GDM1 (cell line): ENCODE results near the gene IBA57.
"Not testable (repeated sequence)": the region's sequence is repeated elsewhere in the genome, so short reads cannot be mapped to it uniquely, and the experiment has no call there.

Experiments
- DNase-seq: peaks from one replicate; lab custom pipeline; 2025; lab: John Stamatoyannopoulos, UW

IBA57 gene

GRCh38 chr1:228212966-228213844 lies 47.6 kb downstream of the IBA57 start:
- peak; percentile 68 for DNase-seq

- DNase-seq: no peak
These were observed 48.6 kb downstream of the IBA57 start for GRCh38 chr1:228213917-228214808.

- DNase-seq: no peak
These were observed 49.5 kb downstream of the IBA57 start for GRCh38 chr1:228214921-228215662.

GRCh38 chr1:228215663-228216116 lies 50.1 kb downstream of the IBA57 start:
- DNase-seq: no peak

DNA sequence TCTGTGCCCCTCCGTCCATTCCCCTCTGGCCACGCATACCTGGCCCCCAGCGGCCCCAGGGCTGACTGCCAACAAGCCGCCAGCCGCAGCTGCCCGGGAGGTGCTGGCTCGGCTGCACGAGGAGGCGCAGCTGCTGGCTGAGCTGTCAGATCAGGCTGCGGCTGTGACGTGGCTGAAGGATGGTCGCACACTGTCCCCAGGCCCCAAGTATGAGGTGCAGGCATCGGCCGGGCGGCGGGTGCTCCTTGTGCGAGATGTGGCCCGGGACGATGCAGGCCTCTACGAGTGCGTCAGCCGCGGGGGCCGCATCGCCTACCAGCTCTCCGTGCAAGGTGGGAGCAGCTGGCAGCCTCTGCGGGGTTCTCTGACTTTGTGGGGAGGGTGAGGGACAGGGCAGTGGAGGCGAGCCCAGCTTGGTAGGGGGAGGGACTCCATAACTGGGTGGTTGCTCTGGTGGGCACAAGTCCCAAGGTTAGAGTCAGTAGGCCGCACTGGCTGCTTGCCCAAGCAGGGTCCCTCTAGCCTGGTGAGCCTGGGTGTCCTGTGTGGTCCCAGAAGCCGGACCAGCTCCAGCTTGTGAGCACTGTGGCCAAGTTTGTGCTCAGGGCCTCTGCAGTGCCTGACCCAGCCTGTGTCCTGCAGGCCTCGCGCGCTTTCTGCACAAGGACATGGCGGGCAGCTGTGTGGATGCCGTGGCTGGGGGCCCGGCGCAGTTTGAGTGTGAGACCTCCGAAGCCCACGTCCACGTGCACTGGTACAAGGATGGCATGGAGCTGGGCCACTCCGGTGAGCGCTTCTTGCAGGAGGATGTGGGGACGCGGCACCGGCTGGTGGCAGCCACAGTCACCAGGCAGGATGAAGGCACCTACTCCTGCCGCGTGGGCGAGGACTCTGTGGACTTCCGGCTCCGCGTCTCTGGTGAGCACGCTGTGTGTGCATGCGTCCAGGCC lies 51.0 kb downstream of the IBA57 start:
- DNase-seq: no peak

- no peak for DNase-seq
These were observed 52.1 kb downstream of the IBA57 start for GRCh38 chr1:228217551-228218344.

GRCh38 chr1:228218513-228219244 lies 53.1 kb downstream of the IBA57 start:
- no peak for DNase-seq

DNA sequence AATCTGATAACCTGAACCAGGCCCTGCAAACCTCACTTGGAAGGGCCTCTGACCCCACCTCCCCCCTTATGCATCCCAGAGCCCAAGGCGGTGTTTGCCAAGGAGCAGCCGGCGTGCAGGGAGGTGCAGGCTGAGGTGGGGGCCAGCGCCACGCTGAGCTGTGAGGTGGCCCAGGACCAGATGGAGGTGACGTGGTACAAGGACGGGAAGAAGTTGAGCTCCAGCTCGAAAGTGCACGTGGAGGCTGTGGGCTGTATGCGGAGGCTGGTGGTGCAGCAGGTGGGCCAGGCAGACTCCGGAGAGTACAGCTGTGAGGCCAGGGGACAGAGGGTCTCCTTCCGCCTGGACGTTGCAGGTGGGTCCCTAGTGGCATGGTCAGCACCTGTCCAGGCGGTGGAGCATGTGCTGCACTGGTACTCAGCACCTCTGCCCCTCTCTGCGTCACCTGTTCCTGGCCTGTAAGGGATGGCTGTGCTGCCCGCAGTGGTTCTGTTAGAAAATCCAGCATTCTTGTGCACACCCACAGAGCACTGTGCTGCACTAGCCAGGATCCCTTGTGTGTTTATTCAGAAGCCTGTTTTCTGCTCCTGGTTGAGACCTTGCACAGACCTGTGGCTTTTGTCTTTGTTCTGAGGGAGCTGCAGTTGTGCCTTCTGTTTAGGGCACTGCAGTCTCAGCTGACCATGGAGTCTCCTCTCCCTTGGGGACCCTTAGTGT lies 53.8 kb downstream of the IBA57 start:
- no peak for DNase-seq

GRCh38 chr1:228219962-228220780 lies 54.6 kb downstream of the IBA57 start:
- DNase-seq: no peak

DNA sequence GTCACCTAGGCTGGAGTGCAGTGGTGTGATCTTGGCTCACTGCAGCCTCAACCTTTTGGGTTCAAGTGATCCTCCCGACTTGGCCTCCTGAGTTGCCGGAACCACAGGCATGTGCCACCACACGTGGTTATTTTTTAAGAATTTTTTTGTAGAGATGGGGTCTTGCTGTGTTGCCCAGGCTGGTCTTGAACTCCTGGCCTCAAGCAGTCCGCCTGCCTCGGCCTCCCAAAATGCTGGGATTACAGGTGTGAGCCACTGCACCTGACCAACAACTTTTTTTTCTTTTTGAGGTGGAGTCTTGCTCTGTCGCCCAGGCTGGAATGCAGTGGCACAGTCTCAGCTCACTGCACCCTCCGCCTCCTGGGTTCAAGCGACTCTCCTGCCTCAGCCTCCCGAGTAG lies 55.5 kb downstream of the IBA57 start:
- not testable (repeated sequence) for DNase-seq

GRCh38 chr1:228222548-228222947 lies 56.9 kb downstream of the IBA57 start:
- DNase-seq: no peak

- no peak for DNase-seq
These were observed 58.9 kb downstream of the IBA57 start for GRCh38 chr1:228224198-228225164.

- no peak for DNase-seq
These were observed 59.6 kb downstream of the IBA57 start for GRCh38 chr1:228225165-228225710.

DNA sequence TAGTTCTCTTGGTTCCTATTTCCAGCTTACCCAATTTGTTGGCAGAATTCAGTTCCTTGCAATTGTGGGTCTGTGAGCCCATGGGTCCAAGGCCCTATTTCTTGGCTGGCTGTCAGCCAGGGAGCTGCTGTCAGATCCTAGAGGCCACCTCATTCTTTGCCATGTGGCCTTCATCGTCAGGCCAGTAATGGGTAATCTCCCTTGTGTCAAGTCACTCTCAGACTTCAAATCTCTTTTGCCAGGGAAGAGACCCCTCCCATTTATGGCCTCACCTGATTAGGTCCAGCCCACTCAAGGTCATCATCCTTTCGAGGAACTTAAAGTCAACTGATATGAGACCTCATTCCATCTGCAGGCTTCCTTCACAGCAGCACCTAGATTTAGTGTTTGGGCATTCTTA lies 60.1 kb downstream of the IBA57 start:
- DNase-seq: no peak

DNA sequence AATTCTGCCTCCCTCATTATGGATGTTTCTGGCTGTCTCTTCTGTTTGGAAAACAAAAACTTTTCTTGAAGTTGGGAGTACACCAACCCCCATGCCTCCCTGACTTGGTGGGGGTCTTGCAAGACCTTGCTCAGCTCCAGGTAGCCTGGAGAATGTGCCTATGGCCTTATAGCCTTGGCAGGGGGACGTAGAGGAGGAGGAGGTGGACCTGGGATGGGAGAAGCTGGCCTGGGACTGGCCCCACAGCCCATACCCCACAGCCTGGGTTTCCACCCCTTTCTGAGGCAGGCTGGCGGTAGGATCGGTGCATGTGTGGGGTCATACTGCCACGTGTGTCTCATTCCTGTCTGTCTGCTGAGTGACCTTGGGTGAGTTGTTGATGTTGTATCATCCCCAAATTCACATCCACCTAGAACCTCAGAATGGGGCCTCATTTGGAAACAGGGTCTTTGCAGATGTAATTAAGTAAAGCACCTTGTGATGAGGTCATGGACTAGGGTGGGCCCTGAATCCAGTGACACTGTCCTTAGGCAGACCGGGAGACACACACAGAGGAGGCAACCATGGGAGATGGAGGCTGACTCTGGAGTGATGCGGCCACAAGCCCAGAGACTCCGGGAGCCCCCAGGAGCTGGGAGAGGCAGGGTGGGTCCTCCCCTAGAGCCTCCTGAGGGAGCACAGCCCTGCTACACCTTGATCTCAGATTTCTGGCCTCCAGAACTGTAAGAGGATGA lies 60.7 kb downstream of the IBA57 start:
- DNase-seq: no peak
